IMR-90 (cell line): ENCODE results near the gene PARVB. TPM values are rescaled to one million over a fixed set of nuclear protein-coding genes. Genes with fewer than 3 reads are reported as not detected.

ENCODE experiments used
- ATAC-seq: fragments of 200-7000 bp; cut with Tn5 transposase; 2 replicates; pipeline ENCODE4 v1.9.1; 2020; ENCODE audit warnings: low read depth, mild to moderate bottlenecking, moderate library complexity
- BruUV-seq: library from RNA; stranded (reverse); fragments of 400-500 nt; replicated peaks from 2 replicates; lab custom pipeline; 2021; lab: Mats Ljungman, UMichigan
- CTCF ChIA-PET: fragments of 300-600 bp; formaldehyde crosslinking; extraction: SDS; loops from one replicate; lab custom pipeline; 2021; ENCODE audit warnings: antibody characterized with exemption; lab: Yijun Ruan, JAX
- POLR2A ChIA-PET: fragments of 300-600 bp; sonication (Branson Sonifier 250); formaldehyde crosslinking; loops from one replicate; lab custom pipeline; 2022; ENCODE audit warnings: antibody characterized with exemption; ENCODE audit not compliant: unreplicated experiment; lab: Charles Lee
- DNase-seq: peaks from one replicate; pipeline ENCODE4 v3.0.0; 2013
- H2AFZ ChIP-seq: replicated peaks from 2 replicates; pipeline ENCODE3; 2013; ENCODE audit warnings: low read length, mild to moderate bottlenecking; ENCODE audit not compliant: poor library complexity
- H2AK5ac ChIP-seq: 2 replicates; pipeline ENCODE4 v1.6.1; 2013; ENCODE audit warnings: low read depth, low read length, inconsistent platforms
- H2AK9ac ChIP-seq: replicated peaks from 2 replicates; pipeline ENCODE3; 2013; ENCODE audit warnings: mild to moderate bottlenecking, low read depth, low read length, moderate library complexity; ENCODE audit not compliant: poor library complexity
- H2BK120ac ChIP-seq: 2 replicates; pipeline ENCODE4 v1.6.1; 2013; ENCODE audit warnings: low read depth, low read length, inconsistent platforms
- H2BK15ac ChIP-seq: 3 replicates; pipeline ENCODE4 v1.6.1; 2013; ENCODE audit warnings: low read depth, low read length, inconsistent platforms
- H2BK20ac ChIP-seq: 2 replicates; pipeline ENCODE4 v1.6.1; 2013; ENCODE audit warnings: low read depth, mild to moderate bottlenecking, inconsistent platforms, low read length, moderate library complexity
- H2BK5ac ChIP-seq: 2 replicates; pipeline ENCODE4 v1.6.1; 2013; ENCODE audit warnings: mild to moderate bottlenecking, low read depth, low read length, inconsistent platforms; ENCODE audit not compliant: poor library complexity, severe bottlenecking
- H3K14ac ChIP-seq: replicated peaks from 2 replicates; pipeline ENCODE4 v1.6.1; 2013; ENCODE audit warnings: low read depth, low read length, inconsistent platforms
- H3K18ac ChIP-seq: 2 replicates; pipeline ENCODE4 v1.6.1; 2013; ENCODE audit warnings: low read depth, low read length, control low read depth
- H3K23ac ChIP-seq: 2 replicates; pipeline ENCODE4 v1.6.1; 2013; ENCODE audit warnings: low read depth, low read length, inconsistent platforms
- H3K27ac ChIP-seq: 2 replicates; pipeline ENCODE4 v1.5.1; 2013; ENCODE audit warnings: mild to moderate bottlenecking, control low read depth, low read length; ENCODE audit not compliant: insufficient read depth
- H3K27me3 ChIP-seq: 2 replicates; pipeline ENCODE4 v1.6.1; 2013; ENCODE audit warnings: low read length; ENCODE audit not compliant: control insufficient read depth, insufficient read depth
- H3K36me3 ChIP-seq: 2 replicates; pipeline ENCODE4 v1.6.1; 2013; ENCODE audit warnings: low read length, mixed read lengths; ENCODE audit not compliant: control insufficient read depth, insufficient read depth
- H3K4ac ChIP-seq: 2 replicates; pipeline ENCODE4 v1.6.1; 2013; ENCODE audit warnings: low read depth, low read length, inconsistent platforms
- H3K4me1 ChIP-seq: 2 replicates; pipeline ENCODE4 v1.6.1; 2013; ENCODE audit warnings: low read length, mixed read lengths; ENCODE audit not compliant: control insufficient read depth, insufficient read depth
- H3K4me2 ChIP-seq: 2 replicates; pipeline ENCODE4 v1.6.1; 2013; ENCODE audit warnings: low read depth, mild to moderate bottlenecking, control low read depth, low read length, moderate library complexity
- H3K4me3 ChIP-seq: 2 replicates; pipeline ENCODE4 v1.5.1; 2013; ENCODE audit warnings: low read depth, mild to moderate bottlenecking, control low read depth, low read length, moderate library complexity; ENCODE audit not compliant: insufficient read depth
- H3K56ac ChIP-seq: 2 replicates; pipeline ENCODE4 v1.6.1; 2013; ENCODE audit warnings: low read length, inconsistent platforms; ENCODE audit not compliant: insufficient read depth; ENCODE audit errors: extremely low read depth
- H3K79me1 ChIP-seq, 2 experiments: 2 replicates each; pipeline ENCODE4 v1.6.1; 2013; ENCODE audit warnings: low read length in 2 of 2, inconsistent platforms in 1 of 2, low read depth in 1 of 2
- H3K9ac ChIP-seq: 2 replicates; pipeline ENCODE4 v1.6.1; 2013; ENCODE audit warnings: low read depth, low read length, control low read depth
- H3K9me1 ChIP-seq: 2 replicates; pipeline ENCODE4 v1.6.1; 2013; ENCODE audit warnings: low read length, inconsistent platforms; ENCODE audit not compliant: insufficient read depth
- H3K9me3 ChIP-seq: 2 replicates; pipeline ENCODE4 v1.6.1; 2013; ENCODE audit warnings: low read length; ENCODE audit not compliant: control insufficient read depth, insufficient read depth
- H4K20me1 ChIP-seq: 2 replicates; pipeline ENCODE4 v1.6.1; 2013; ENCODE audit warnings: low read length, inconsistent platforms; ENCODE audit not compliant: insufficient read depth
- H4K5ac ChIP-seq: 2 replicates; pipeline ENCODE4 v1.6.1; 2013; ENCODE audit warnings: mild to moderate bottlenecking, low read depth, low read length, control low read depth
- H4K8ac ChIP-seq, 2 experiments: 2 replicates each; pipeline ENCODE4 v1.6.1; 2013; ENCODE audit warnings: low read depth in 2 of 2, low read length in 2 of 2, control low read depth in 1 of 2, inconsistent platforms in 1 of 2
- H4K91ac ChIP-seq: 2 replicates; pipeline ENCODE4 v1.6.1; 2013; ENCODE audit warnings: low read depth, low read length, inconsistent platforms; ENCODE audit not compliant: insufficient read depth
- CEBPB ChIP-seq: IDR thresholded peaks from 2 replicates; pipeline ENCODE4 v1.6.1; 2012; ENCODE audit warnings: low read depth, low read length, improper control_type of control experiment
- FOS ChIP-seq: fragments of 150-350 bp; IDR thresholded peaks from 2 replicates; pipeline ENCODE4 v1.6.1; 2016; ENCODE audit warnings: low read depth, low read length
- MAZ ChIP-seq: IDR thresholded peaks from 2 replicates; pipeline ENCODE4 v1.6.1; 2012; ENCODE audit warnings: low read depth, mild to moderate bottlenecking, low read length, improper control_type of control experiment, moderate library complexity, borderline replicate concordance
- WGBS, 2 experiments: methylation state at CpG; one replicate each; pipeline versions ENCODE4 v1.1.5 to v1.1.7; 2013; ENCODE audit warnings: missing lambda C conversion rate in 2 of 2; ENCODE audit not compliant: insufficient read length in 1 of 2; ENCODE audit errors: extremely low coverage in 2 of 2; 5-methylcytosine and 5-hydroxymethylcytosine counted together
- dilution Hi-C: fragments of 300-500 bp; cut with HindIII; formaldehyde crosslinking; loops from one replicate; pipeline ENCODE4 v1.14.3; 2018; ENCODE audit warnings: low sequenced_read_pairs; ENCODE audit not compliant: unreplicated experiment
- in situ Hi-C: fragments of 300-500 bp; cut with MboI; formaldehyde crosslinking; loops from 3 replicates; pipeline ENCODE4 v1.14.3; 2019; ENCODE audit warnings: low sequenced_read_pairs, inconsistent platforms, mixed read lengths
- intact Hi-C: fragments of 100-400 bp; cut with micrococcal nuclease; formaldehyde crosslinking; loops from 2 replicates; pipeline ENCODE4 v1.10.0; 2022
- polyA plus RNA-seq, 3 experiments: library from polyadenylated mRNA; depleted of rRNA; stranded (reverse); fragments of >200 nt; gene quantifications; 2 replicates each; pipeline ENCODE4 v1.2.3, GENCODE V29; 2012; ENCODE audit warnings: low replicate concordance in 1 of 3
- total RNA-seq: library from RNA; depleted of rRNA; stranded (reverse); fragments of >200 nt; gene quantifications from 2 replicates; pipeline ENCODE4 v1.2.3, GENCODE V29; 2012

Gene PARVB
- total and polyA plus RNA-seq, 2 of the 4 experiments (the other 2 are of a cell fraction): 44.3 to 53.9 TPM

DNA sequence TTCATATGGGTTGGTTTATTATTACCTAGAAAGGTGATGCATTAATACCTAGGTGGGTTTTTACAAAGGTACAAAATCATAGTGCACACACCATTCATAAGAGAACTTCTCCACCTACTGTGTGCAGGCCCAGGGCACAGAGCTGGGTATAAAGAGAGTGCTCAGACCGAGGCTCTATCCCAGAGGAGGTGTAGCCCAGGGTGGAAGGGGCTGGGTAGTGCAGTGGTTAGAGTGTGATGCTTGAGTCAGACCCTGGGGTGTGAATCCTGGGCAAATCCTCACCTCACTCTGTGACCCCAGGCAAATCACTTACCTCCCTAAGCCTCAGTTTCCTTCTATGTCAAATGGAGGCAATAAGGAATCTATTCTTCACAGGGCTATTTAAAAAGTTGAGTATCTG, 188.8 kb downstream of the PARVB start:
- dilution Hi-C loops: no loop called here
- no peak overlapping the region for H2AFZ ChIP-seq
- no peak overlapping the region for H2BK20ac ChIP-seq
- no peak overlapping the region for H2BK120ac ChIP-seq
- H3K79me1 ChIP-seq: no peaks in the 10 kb centered on the region
- no peak overlapping the region for H3K4me3 ChIP-seq
- H4K91ac ChIP-seq: no peak overlapping the region
- no peaks in the 10 kb centered on the region for H3K9me1 ChIP-seq
- H3K4me2 ChIP-seq: no peak overlapping the region
- no peak overlapping the region for H3K56ac ChIP-seq
- no peaks in the 10 kb centered on the region for H4K20me1 ChIP-seq
- intact Hi-C loops: no loop called here
- no peak overlapping the region for H4K8ac ChIP-seq
- H3K9ac ChIP-seq: no peak overlapping the region
- H3K36me3 ChIP-seq: no peaks in the 10 kb centered on the region
- H3K27me3 ChIP-seq: peaks cover 4% of the 10 kb centered on the region
- TF ChIP-seq FOS: no peak
- no peak for TF ChIP-seq MAZ
- no peak for TF ChIP-seq CEBPB
- ATAC-seq (no peak), DNase-seq (no peak)
- in situ Hi-C loops: no loop called here
- H3K23ac ChIP-seq: no peak overlapping the region
- H3K14ac ChIP-seq: no peak overlapping the region
- H2AK9ac ChIP-seq: no peak overlapping the region
- H3K4me1 ChIP-seq: peaks cover 10% of the 10 kb centered on the region; the same call in 1 of the 2 replicates
- peaks cover 8% of the 10 kb centered on the region for H3K9me3 ChIP-seq
- H2BK15ac ChIP-seq: no peak overlapping the region
- POLR2A ChIA-PET: no interaction called here
- no peak overlapping the region for H3K18ac ChIP-seq
- H2BK5ac ChIP-seq: no peak overlapping the region
- H3K27ac ChIP-seq: no peak overlapping the region
- BruUV-seq: no TSS peak
- CTCF ChIA-PET: no interaction called here
- WGBS, 2 experiments: no CpG with 5 or more reads among the region's 1 CpG
- no peak overlapping the region for H3K4ac ChIP-seq
- H4K5ac ChIP-seq: no peak overlapping the region
- no peak overlapping the region for H2AK5ac ChIP-seq
